ENCODE results near the gene HGFAC.

The HGFAC gene

DNA sequence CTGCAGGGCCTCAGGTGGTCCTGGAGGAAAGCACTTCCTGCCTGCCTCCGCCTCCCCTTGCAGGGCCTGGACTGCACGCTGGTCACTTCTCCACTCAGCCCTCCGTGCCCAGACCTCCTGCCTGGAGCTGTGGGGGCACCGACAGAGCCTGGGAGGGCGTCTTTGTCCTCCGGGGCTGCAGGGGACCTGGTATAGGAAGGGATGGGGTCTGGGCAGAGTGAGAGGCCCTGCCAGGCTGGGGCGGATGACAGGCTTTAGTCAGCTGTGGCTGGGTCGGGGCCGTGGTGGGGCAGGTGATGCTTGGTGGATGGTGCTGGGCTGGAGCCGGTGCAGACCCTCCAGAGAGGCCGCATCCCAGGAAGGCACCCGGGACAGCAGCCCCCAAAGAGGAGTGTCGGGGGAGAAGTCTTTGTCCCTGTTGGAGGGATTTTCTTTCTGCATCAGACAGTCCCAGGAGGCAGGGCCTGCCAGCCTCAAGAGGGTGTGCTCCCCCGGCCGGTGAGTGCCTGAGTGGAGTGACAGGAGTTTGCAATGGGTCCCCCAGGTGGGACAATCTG lies 22.7 kb downstream of the HGFAC start:
- no peak for DNase-seq

DNA sequence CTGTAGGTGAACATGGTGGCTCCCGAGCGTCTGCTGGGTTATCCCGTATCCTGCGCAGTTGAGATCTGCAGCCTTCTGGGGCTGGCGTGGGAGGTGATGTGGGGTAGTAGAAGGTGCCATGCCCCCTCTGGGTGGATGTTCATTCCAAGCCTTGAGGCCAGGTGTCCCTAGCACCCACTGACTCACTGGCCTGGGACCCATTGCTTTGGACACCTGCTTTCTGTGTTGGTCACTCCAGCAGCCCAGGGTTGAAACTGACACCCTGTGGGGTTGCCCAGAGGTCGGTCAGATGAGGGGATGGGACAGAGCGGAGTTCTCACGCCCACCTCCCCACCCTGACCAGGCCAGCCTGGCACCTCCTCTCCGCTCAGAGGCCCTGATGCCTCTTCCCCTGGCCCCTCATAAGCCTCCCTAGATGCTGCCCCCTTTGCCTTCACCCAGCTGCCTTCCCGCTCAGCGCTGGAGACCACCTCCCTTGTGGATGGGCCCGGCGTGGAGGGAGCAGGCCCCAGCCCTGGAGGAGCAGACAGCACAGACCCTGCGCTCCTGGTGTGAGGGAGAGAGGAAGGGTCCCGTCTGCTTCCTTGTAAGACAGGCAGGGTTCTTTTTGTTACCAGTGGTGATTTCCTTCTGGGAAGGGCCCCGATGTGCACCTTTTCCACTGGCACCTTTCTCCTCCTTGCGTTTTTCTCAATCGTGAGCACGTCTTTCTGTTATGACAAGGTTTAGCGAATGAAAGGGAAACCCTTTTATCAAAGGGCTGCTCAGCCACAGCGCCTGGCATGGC lies 23.3 kb downstream of the HGFAC start:
- DNase-seq = no peak

DNA sequence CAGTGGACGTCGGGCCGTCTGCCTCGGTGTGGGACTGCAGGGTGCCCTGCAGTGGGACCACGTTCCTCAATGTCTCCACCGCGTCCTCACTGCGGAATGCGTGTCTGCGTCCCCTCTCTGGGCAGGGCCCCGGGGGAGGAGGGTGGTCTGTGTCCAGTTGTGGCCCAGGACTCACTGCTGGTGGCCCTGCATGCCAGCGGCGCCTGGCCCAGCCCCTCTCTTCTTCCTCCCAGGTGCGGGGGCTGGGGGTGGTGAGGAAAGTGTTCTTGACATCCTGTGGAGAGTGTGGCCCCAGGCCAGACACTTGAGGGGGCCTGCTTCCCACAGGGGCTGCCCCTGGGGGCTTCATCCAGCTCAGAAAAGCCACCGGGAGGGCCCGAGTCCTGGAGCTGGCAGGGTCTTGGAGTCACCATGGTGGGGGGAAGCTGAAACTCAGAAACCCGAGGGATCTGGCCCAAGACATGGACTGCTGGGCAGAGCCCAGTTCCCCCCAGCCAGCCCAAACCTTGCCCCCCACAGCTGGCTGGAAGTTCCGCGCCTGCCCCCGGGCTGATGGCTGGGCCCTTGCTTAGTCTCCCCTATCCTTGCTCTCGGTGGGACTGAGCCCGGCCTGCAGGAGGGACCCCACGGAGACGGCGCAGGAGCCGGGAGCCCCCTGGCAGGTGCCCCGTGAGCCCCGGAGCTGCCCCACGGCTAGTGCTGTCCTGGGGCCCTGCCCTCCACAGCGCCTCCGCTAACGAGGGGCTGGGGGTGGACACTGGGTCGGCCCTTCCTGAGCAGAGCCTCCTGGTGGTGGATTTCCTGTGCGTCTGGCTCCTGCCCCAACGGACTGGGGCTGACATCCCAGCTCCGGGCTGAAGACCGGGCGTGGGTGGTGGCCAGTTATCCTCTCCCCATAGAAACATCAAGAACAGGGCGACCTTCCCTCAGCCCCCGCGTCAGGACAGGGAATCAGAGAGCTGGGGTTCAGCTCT lies 24.2 kb downstream of the HGFAC start:
- DNase-seq = no peak

DNA sequence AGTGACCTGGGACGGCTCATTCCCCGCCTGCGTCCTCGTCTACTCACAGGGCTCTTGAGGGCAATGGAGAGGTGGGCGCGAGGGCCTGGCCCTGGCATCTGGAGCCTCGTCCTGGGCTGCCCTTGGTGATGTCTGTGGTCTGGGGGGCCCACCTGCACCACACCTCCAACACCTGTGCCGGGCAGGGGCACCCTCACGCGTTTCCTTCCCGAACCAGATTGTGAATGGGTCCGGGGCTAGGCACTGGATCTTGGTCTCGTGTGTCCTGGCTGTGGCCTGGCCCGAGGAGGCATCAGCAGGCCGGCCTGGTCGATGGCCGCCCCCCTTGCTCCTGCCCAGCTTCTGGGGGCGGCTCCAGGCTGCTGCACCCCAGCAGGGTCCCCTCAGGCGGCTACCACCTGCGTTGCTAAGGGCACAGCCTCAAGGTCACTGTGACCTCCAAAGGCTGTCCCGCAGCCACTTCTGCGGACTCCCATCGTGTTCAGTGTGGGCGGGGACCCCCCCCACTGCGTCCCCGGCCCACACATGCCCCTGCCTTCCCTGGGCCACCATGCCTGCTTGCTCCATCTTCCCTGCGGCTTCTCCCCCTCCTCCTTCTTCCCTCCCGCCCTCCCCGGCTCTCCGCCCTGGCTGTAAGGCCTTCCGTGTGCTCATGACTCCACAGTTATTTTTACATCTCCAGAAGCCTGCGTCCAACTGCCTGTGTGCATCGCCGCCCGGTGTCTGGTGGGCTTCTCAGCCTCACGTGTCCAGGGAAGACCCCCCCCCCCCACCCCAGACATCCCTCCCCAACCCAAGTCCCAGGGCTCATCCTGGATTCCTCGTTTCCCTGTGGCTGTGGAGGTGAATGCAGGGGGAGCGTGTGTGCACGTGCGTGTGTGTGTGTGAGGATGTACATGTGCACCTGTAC lies 25.2 kb downstream of the HGFAC start:
- no peak for DNase-seq

DNA sequence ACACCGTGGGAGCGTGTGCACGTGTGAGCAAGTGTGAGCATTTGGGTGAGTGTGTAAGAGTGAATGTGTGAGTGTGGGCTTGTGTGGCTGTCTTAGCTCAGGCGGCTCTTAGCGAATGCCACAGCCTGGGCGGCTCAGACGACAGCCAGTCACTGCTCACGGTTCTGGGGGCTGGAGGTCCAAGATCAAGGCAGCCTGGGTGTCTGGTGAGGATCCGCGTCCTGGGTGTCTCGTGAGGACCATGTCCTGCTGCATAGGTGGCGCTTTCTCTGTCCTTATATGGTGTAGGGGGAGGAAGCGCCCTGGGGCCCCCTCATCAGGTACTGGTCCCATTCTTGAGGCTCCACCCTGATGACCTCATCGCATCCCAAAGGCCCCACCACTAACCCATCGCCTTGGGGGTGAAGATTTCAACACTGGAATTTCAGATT lies 25.8 kb downstream of the HGFAC start:
- no peak for DNase-seq

DNA sequence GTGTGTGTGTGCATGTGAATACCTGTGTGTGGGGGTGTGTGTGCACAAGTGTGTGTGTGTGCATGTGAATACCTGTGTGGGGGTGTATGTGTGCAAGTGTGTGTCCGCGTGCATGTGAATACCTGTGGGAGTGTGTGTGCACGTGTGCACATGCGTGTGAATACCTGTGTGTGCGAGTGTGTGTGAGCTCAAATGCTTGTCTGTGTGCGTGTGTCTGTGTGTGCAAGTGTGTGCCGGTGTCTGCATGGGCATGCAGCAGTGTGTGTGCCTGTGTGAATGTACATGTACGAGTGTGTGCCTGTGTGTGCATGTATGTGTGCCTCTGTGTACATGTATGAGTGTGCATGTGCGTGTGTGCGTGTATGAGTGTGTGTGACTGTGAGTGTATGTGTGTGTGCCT lies 26.4 kb downstream of the HGFAC start:
- DNase-seq = no peak

DNA sequence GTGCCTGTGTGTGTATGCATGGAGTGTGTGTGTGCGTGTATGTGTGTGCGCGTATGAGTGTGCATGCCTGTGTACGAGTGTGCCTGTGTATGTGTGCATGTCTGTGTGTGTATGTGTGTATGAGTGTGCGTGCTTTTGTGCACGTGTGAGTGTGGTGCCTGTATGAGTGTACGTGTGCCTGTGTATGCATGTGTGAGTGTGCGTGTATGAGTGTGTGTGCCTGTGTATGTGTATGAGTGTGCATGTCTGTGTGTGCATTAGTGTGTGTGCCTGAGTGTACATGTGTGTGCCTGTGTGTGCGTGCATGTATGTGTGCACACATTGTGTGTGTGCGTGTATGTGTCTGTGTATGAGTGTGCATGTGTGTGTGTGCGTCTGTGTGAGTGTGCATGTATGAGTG lies 27.0 kb downstream of the HGFAC start:
- no peak for DNase-seq

DNA sequence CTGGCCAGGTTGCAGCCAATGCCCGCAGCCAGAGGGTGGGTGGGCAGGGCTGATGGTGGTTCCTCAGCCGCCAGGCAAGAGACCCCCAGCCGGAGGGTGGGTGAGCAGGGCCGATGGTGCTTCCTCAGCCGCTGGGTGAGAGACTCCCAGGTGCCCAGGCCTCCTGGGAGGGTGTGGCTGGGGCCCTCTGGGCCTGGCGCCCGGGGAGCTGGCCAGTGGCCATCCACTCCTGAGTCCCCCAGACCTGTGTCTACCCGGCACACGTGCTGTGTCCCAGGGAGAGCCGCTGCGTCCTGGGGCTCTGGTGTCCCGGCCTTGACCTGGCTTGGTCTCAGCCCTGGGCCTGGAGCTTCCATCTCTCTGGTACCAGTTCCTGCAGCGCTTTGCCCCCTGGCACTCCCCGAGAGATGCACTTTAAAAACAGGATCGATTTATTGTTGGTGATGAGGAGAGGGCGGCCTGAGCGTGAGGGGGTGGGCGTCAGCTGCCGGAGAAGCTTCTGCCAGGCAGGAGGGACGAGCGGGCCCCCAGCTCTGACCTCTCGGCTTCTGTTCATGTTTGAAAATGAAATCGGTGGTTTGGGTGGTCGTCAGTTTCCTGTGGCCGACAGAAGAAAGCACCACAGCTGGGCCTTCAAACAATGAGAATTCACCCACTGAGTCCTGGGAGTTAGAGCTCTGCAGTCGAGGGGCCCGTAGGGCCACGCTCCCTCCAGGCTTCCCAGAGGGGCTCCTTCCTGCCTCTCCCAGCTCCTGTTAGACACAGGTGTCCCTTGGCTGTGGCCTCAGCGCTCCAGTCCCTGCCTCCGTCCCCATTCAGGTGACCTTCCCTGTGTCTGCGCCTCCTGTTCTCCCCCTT lies 27.8 kb downstream of the HGFAC start:
- DNase-seq = no peak

DNA sequence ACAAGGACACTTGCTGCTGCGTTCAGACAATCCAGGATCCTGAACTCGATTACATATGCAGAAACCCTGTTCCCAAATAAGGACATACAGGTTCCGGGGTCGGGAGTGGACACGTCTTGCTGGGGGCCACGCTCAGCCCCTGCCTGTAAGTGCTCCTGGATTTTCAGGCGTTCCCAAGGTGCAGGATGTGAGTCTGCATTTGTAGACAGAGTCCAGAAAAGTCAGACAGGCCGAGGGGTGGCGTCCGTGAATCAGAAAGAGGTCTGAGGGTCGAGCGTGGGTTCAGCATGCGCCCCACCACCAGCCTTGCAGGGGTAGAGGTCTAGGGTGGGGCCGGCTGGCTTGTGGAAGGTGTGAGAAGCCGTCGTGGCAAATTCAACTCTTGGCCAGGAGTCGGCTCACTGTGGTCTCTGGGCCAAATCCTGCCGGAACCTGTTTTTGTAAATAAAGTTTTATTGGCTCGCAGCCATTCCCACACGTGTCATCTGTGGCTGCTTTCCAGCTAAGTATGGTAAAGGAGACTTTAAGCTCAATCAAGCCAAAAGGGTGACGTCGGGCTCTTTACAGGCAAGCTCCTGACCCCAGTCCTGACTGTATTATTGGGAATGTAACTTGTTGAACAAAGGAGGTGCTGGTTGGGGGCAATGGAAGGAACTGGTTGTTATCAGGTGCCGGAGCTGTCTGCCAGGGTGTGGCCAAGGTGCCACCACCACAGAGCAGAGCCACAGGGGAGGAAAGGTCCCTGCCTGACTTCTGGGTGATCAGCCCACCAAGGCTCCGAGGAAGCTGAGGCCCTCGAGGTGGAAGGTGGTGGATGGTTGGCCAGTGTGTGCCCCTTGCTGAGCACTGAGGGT lies 28.7 kb downstream of the HGFAC start:
- DNase-seq = no peak

DNA sequence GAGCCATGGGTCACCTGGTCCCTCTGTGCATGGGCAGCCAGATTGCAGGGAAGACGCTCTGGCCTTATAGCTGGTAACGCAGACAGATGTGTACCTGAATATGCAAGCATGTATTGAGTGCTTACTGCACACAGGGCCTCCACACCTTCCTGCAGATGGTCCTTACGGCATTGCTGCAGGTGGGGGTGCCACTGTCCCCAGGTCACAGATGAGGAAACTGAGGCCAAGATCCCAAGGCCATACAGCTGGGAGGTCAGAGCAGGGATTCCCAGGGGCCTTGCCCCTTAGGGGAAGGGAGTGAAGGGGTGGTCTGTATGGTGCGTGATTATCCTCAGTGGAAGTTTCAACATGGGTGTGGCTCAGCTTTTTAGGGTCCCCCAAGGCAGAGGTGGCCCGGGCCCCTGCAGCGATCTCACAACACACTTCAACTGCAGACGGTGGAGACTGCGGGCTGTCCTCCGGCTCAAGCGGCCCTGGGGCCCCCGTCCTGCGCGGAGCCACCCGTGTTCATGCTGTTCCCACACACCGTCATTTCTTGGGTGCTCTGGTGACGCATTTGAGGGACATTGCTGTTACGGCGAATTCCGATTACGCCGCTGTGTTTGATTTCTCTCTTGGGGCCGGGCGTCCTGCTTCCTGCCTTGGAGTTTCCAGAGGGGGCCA lies 29.5 kb downstream of the HGFAC start:
- DNase-seq = no peak

DNA sequence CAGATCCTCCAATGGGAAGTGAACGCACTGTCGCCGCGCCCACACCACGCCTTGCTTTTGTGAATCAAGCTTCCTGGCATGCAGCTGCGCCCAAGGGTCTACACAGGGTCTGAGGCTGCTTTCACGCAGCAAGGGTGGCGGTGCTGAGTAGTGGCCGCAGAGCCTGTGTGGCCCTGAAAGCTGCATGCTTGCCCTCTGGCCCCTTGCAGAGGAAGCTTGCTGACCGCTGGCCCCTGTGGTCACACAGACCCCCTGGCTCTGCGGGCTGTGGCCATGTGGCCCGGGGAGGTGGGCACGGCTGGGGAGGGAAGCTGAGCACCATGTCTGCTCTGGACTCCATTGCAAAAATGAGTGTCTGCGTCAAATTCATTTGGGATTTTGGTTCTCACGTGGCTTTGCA lies 30.1 kb downstream of the HGFAC start:
- no peak for DNase-seq

DNA sequence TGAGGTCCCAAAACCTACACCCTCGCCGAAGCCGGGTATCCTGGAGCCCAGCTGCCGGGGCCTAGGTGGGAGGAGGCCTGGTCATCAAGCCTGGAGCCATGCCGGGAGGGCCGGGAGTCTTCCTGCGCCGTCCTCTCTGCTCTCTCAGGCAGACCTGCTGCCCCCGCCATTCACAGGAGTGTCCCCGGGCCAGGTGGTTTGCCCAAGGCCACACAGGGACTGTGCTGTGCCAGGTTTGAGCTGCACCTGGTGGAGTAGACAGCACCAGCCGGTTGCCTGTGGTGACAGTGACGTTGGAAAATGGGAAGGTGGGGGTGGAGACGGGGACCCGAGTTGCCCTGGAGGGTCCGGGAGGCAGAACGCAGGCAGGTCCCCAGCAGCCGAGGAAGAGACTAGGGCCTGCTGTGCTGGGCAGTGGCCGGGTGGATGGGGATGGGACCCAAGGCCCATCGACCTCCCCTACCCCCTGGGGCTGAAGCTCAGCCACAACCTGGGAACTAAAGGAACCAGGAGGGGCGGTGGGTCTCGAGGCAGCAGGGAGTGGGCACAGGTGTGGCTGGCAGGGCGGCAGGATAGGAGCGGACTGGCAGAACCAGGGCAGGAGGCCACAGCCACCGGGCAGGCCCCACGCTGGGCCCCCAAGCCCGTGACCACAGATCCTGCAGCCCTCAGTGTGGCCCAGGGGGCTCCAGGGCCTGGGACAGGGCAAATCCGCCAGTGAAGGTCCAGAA lies 30.8 kb downstream of the HGFAC start:
- no peak for DNase-seq

DNA sequence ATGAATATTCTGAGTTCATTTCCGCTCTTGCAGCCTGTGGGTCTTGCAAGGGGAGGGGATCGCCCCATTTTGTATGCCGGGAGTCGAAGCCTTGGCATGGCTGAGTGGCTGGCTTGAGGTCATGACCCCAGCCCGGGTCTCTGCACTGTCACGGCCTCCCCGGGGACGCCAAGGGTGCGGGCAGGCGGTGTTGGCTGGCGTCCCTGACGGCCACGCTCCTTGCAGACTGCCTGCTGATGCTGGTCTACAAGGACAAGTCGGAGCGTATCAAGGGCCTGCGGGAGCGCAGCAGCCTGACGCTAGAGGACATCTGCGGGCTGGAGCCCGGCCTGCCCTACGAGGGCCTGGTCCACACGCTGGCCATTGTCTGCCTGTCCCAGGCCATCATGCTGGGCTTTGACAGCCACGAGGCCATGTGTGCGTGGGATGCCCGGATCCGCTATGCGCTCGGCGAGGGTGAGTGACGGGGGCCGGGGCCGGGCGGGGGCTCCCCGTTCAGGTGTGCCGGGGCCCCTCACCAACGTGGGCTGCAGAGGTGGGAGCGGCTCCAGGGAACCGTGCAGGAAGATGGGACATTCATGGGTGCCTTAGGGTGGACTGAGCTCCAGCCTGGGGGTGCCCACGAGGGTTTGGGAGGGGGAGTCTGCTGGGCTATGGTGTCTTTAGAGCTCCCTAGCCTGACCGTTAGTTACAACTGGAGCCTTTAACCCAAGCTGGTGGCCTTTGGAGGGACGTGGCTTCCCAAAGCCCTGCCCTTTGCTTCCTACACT lies 31.6 kb downstream of the HGFAC start:
- no peak for DNase-seq

DNA sequence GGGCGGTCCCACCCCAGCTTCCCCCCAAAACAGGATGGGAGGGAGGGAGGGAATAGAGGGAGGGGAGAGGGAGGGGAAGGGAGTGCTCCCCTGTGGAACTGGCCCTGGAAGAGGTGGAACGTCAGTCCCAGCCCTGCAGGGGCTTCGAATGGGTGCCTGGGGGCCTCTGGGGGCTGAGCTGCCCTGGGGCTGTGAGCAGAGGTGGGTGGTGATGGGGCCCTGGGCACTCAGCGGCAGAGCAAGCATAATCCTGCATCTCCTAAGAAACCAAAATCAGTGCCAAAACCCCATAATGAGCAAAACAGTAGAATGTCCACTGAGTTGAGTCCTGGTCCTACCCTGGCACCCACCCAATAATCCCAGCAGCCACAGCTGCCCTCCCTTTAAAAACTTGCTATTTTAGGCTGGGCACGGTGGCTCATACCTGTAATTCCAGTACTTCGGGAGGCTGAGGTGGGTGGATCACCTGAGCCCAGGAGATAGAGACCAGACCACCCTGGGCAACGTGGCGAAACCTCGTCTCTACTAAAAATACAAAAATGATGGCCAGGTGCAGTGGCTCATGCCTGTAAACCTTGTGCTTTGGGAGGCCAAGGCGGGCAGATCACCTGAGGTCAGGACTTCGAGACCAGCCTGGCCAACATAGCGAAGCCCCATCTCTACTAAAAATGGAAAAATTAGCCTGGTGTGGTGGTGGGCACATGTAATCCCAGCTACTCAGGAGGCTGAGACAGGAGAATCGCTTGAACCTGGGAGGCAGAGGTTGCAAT lies 32.4 kb downstream of the HGFAC start:
- DNase-seq = no peak

DNA sequence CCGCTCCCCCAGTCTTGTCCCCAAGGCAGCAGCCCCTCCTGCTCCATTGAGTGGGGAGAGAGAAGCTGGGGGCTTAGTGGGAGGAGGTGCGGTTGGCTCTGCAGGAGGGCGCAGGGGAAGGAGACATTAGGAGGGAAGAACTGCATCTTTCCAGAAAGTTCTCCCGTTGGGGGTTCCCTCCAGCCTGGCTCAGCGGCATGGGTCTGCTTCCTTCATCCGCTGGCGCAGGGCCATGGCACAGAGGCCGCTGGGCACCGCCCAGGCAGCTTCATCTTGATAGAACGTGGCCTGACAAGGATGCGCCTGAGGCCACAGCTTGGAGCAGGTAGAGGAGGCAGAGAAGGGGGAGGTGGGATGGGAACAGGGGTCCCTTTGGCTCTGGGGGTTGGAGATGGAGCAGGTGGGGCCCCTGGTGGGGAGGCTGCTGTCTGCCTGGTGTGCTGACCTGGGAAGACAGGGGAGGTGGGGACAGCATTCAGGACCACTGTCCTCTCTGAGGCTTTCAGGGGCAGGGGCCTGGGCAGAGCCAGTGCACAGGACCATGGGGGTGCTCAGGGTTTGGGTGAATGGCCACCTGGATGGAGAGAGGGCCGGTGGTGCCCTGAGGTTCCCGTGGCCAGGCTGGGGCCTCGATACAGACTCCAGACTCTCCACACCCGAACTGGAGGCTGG lies 33.4 kb downstream of the HGFAC start:
- DNase-seq = no peak

DNA sequence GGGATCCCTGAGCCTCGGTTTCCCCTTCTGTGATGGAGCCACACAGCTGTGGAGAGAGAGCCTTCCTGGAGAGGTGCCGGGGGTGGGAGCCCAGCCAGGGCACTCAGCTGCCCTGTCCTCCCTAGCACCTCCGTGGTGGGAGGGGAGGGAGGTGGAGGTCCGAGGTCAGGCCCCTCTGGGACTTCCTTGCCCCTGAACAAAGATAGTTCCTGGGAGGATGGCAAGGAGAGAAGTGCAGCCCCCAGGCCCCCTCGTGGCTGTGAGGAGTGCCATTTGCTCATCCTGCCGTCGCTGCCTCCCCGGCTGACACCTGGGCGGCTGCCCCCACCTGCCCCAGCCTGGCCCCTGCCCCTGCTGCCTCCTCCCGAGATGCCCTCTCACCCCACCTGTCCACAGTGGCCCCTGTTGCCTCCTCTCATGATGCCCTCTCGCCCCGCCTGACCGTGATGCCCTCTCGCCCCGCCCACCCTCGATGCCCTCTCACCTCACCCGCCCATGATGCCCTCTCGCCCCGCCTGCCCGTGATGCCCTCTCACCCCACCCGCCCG lies 34.0 kb downstream of the HGFAC start:
- no peak for DNase-seq

DNA sequence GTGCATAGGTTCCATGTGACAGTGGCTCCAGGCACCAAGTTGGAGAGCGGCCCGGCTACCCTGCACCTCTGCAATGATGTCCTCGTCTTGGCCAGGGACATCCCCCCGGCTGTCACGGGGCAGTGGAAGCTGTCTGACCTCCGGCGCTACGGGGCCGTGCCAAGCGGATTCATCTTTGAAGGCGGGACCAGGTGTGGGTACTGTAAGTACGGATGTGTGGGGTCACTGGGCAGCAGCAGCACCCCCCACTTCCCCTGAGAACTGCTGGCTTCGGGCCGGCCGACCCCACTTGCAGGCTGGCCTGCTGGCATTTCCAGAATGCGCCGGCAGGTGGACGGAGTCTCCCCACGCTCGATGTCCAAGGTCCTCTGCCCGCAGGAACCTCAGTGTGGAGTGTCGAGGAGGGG lies 34.6 kb downstream of the HGFAC start:
- no peak for DNase-seq
